Measurements from ENCODE around the gene THSD8. TPM values are rescaled to one million over a fixed set of nuclear protein-coding genes. Genes with fewer than 3 reads are reported as not detected.

Gene THSD8
- total RNA-seq, 1 donor from 2014 or later: not detected

GRCh38 chr19:12778905-12779161 lies 23.0 kb upstream of the THSD8 start:
- no peak for DNase-seq (ENCODE audit: extremely low spot score in 2 of 2)
- Histone ChIP-seq H3K27me3 (no peaks in the 10 kb centered on the region), H3K9me3 (no peaks in the 10 kb centered on the region), H3K36me3 (no peaks in the 10 kb centered on the region), H3K27ac (peak overlapping the region; percentile 94), H3K4me1 (peaks cover 57% of the 10 kb centered on the region), H3K4me3 (peak overlapping the region; percentile 56 to 85)
- intact Hi-C loops (cut with DNase I): loop anchor here (1.0 kb wide), 1 partner anchor 17 kb away; no protein-coding TSS in a partner anchor
- TF ChIP-seq POLR2A (IDR thresholded peaks at IDR 0.05) (no peak), CTCF (IDR thresholded peaks at IDR 0.05) (no peak), POLR2AphosphoS5 (IDR thresholded peaks at IDR 0.05; ENCODE audit: insufficient read depth in 1 of 2, low read depth in 1 of 2) (no peak)

GRCh38 chr19:12779162-12779993 lies 22.5 kb upstream of the THSD8 start:
- Histone ChIP-seq H3K27me3 (no peaks in the 10 kb centered on the region), H3K27ac (peak overlapping the region; percentile 94), H3K9me3 (no peaks in the 10 kb centered on the region), H3K36me3 (no peaks in the 10 kb centered on the region), H3K4me3 (peak overlapping the region; percentile 56 to 85), H3K4me1 (peaks cover 62% of the 10 kb centered on the region)
- no peak for DNase-seq (ENCODE audit: extremely low spot score in 2 of 2)
- peak in 1 of 2 donors; percentile 52 for TF ChIP-seq POLR2AphosphoS5 (IDR thresholded peaks at IDR 0.05; ENCODE audit: insufficient read depth in 1 of 2, low read depth in 1 of 2)
- no peak for TF ChIP-seq POLR2A (IDR thresholded peaks at IDR 0.05)
- no peak for TF ChIP-seq CTCF (IDR thresholded peaks at IDR 0.05)
- intact Hi-C loops (cut with DNase I): no loop called here

- no peaks in the 10 kb centered on the region for H3K9me3 ChIP-seq
- TF ChIP-seq CTCF (IDR thresholded peaks at IDR 0.05) (no peak), POLR2AphosphoS5 (IDR thresholded peaks at IDR 0.05; ENCODE audit: insufficient read depth in 1 of 2, low read depth in 1 of 2) (peak in 1 of 2 donors; percentile 16), POLR2A (IDR thresholded peaks at IDR 0.05) (no peak)
- no peaks in the 10 kb centered on the region for H3K27me3 ChIP-seq
- no peaks in the 10 kb centered on the region for H3K36me3 ChIP-seq
- peaks cover 73% of the 10 kb centered on the region for H3K4me1 ChIP-seq
- peak overlapping the region; percentile 45 to 59 for H3K4me3 ChIP-seq
- H3K27ac ChIP-seq: peak overlapping the region; percentile 97
- intact Hi-C loops (cut with DNase I): no loop called here
- no peak for DNase-seq (ENCODE audit: extremely low spot score in 2 of 2)
Observed at GRCh38 chr19:12782174-12782423, 19.8 kb upstream of the THSD8 start.

- intact Hi-C loops (cut with DNase I): no loop called here
- H3K4me1 ChIP-seq: peaks cover 75% of the 10 kb centered on the region
- no peak for TF ChIP-seq CTCF (IDR thresholded peaks at IDR 0.05)
- peak; percentile 21 to 85 for TF ChIP-seq POLR2AphosphoS5 (IDR thresholded peaks at IDR 0.05; ENCODE audit: insufficient read depth in 1 of 2, low read depth in 1 of 2)
- peak in 1 of 2 donors; percentile 56 for TF ChIP-seq POLR2A (IDR thresholded peaks at IDR 0.05)
- H3K27ac ChIP-seq: peak overlapping the region; percentile 97
- H3K36me3 ChIP-seq: no peaks in the 10 kb centered on the region
- no peak for DNase-seq (ENCODE audit: extremely low spot score in 2 of 2)
- peak overlapping the region; percentile 45 to 59 for H3K4me3 ChIP-seq
- no peaks in the 10 kb centered on the region for H3K9me3 ChIP-seq
- H3K27me3 ChIP-seq: no peaks in the 10 kb centered on the region
Observed at GRCh38 chr19:12782424-12783290, 19.2 kb upstream of the THSD8 start.

Data from vagina (tissue), 2 donors.